ENCODE data around the gene TET3. TPM values are rescaled to one million over a fixed set of nuclear protein-coding genes. Genes with fewer than 3 reads are reported as not detected.

TET3 gene
- total RNA-seq, 1 experiment from 2014 or later = 6.1 TPM

DNA sequence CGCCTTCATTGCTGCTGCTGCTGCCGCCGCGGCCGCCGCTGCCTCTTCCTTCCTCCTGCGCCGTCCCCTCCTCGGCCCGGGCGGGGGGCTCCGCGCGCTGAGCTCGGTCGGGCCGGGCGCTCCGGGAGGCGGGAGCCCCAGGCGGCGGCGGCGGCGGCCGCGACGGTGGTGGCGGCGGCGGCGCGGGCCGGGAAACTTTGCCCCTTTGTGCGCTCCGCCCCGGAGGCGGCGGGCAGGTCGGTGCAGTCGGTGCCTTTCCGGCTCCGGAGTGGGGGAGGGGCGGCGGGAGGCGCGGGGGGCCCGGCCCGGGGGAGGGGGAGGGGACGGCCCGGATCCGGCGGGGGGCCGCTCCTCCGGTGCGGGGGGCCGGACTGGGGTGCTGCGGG, 205 bp downstream of the TET3 start:
- no peak for TF ChIP-seq EZH2 (IDR thresholded peaks at IDR 0.05; ENCODE audit: low read length, unreplicated experiment)
- TF ChIP-seq EZH2phosphoT487 (IDR thresholded peaks at IDR 0.05; ENCODE audit: borderline replicate concordance, low read length) = no peak
- TF ChIP-seq, protein P1, sequence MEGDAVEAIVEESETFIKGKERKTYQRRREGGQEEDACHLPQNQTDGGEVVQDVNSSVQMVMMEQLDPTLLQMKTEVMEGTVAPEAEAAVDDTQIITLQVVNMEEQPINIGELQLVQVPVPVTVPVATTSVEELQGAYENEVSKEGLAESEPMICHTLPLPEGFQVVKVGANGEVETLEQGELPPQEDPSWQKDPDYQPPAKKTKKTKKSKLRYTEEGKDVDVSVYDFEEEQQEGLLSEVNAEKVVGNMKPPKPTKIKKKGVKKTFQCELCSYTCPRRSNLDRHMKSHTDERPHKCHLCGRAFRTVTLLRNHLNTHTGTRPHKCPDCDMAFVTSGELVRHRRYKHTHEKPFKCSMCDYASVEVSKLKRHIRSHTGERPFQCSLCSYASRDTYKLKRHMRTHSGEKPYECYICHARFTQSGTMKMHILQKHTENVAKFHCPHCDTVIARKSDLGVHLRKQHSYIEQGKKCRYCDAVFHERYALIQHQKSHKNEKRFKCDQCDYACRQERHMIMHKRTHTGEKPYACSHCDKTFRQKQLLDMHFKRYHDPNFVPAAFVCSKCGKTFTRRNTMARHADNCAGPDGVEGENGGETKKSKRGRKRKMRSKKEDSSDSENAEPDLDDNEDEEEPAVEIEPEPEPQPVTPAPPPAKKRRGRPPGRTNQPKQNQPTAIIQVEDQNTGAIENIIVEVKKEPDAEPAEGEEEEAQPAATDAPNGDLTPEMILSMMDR (conservative IDR thresholded peaks at IDR 0.05; ENCODE audit: low read depth, low read length) = no peak
- no peaks in the 10 kb centered on the region for H3K9me2 ChIP-seq (replicated peaks; ENCODE audit: low read length)
- H3K27ac ChIP-seq (ENCODE audit: low read length) = no peak overlapping the region
- H4K20me1 ChIP-seq (ENCODE audit: low read length) = peaks cover 26% of the 10 kb centered on the region
- H3K79me2 ChIP-seq (ENCODE audit: low read length) = peaks cover 56% of the 10 kb centered on the region
- BruUV-seq (replicated peaks) = no TSS peak
- no peaks in the 10 kb centered on the region for H3K27me3 ChIP-seq (ENCODE audit: low read length)
- peaks cover 7% of the 10 kb centered on the region for H3F3A ChIP-seq (ENCODE audit: low read length, unreplicated experiment)
- peak overlapping the region; percentile 95; the same call in 1 of the 2 replicates for H3K9ac ChIP-seq (ENCODE audit: low read length)
- H3K9me3 ChIP-seq (ENCODE audit: low read length) = no peaks in the 10 kb centered on the region
- H3K4me3 ChIP-seq (ENCODE audit: low read length) = no peak overlapping the region
- ChIA-PET CTCF (no interaction called here), POLR2A (ENCODE audit: unreplicated experiment) (no interaction called here)
- H2AFZ ChIP-seq (ENCODE audit: low read length) = no peak overlapping the region
- H3K4me2 ChIP-seq (ENCODE audit: low read length) = no peak overlapping the region
- intact Hi-C loops (cut with micrococcal nuclease) = loop anchor here (5.0 kb wide), 1 partner anchor 48 kb away; no protein-coding TSS in a partner anchor
- peaks cover 73% of the 10 kb centered on the region for H3K4me1 ChIP-seq (ENCODE audit: insufficient read depth, low read length)
- DNase-seq (peak; percentile 39), ATAC-seq (no peak)
- peaks cover 10% of the 10 kb centered on the region; the same call in 1 of the 2 replicates for H3K36me3 ChIP-seq (ENCODE audit: low read depth, low read length)

DNA sequence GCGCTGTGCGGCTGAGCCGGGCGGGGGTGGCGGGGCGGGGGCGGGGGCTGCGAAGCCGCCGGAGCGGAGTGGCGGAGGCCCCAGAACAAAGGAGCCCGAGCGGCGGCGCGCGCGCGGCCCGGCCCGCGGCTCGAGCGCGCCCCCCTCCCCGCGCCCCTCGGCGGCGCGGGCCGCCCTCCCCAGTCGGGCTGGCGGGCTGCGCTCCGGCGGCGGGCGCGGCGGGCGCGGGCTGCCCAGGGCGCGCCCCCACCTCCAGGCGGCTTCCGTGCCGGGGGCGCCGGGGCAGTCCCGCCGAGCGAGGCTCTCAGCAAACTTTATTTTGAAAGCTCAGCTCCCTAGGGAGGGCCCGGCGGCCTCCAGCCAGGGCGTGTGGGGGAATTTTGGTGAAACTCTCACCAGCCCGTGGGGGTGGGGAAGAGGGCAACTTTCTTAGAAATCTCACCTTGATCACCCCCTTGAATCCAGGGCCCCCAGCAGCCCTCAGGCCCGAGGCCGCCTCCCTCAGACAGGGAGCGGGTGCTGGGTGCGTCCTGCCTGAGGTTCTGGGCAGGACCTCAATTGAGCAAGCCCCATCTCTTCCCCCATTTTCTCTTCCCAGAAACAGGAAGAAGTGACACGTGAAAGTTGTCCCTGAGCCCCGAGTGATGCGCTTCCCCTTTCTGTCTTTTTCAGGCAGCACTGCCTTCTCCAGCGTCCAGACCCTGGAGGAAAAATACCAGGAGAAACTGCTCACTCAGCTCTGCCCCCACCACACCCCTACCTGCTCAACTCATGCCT, 786 bp downstream of the TET3 start:
- ATAC-seq = no peak
- peaks cover 67% of the 10 kb centered on the region for H3K4me1 ChIP-seq (ENCODE audit: insufficient read depth, low read length)

More for the DNA sequence above, 786 bp downstream of the TET3 start:
- Histone ChIP-seq H4K20me1 (ENCODE audit: low read length) (peaks cover 26% of the 10 kb centered on the region), H3K9me2 (replicated peaks; ENCODE audit: low read length) (no peaks in the 10 kb centered on the region), H3K79me2 (ENCODE audit: low read length) (peaks cover 60% of the 10 kb centered on the region), H3K27me3 (ENCODE audit: low read length) (no peaks in the 10 kb centered on the region), H3K9me3 (ENCODE audit: low read length) (no peaks in the 10 kb centered on the region), H3K4me2 (ENCODE audit: low read length) (peak overlapping the region; percentile 97), H3K9ac (ENCODE audit: low read length) (peak overlapping the region; percentile 64), H3K36me3 (ENCODE audit: low read depth, low read length) (peaks cover 15% of the 10 kb centered on the region; the same call in 1 of the 2 replicates), H3K4me3 (ENCODE audit: low read length) (peak overlapping the region; percentile 77), H3K27ac (ENCODE audit: low read length) (peak overlapping the region; percentile 33; the same call in 1 of the 2 replicates), H3F3A (ENCODE audit: low read length, unreplicated experiment) (peaks cover 7% of the 10 kb centered on the region), H2AFZ (ENCODE audit: low read length) (peak overlapping the region; percentile 50; the same call in 1 of the 2 replicates)
- DNase-seq = peak; percentile 36
- TF ChIP-seq, protein P1 (conservative IDR thresholded peaks at IDR 0.05; ENCODE audit: low read depth, low read length) = no peak
- TF ChIP-seq EZH2 (IDR thresholded peaks at IDR 0.05; ENCODE audit: low read length, unreplicated experiment) (no peak), EZH2phosphoT487 (IDR thresholded peaks at IDR 0.05; ENCODE audit: borderline replicate concordance, low read length) (no peak)
- ChIA-PET CTCF (no interaction called here), POLR2A (ENCODE audit: unreplicated experiment) (no interaction called here)
- BruUV-seq (replicated peaks) = no TSS peak
- intact Hi-C loops (cut with micrococcal nuclease) = no loop called here
